ENCODE data around the gene SLC9A2.

DNA sequence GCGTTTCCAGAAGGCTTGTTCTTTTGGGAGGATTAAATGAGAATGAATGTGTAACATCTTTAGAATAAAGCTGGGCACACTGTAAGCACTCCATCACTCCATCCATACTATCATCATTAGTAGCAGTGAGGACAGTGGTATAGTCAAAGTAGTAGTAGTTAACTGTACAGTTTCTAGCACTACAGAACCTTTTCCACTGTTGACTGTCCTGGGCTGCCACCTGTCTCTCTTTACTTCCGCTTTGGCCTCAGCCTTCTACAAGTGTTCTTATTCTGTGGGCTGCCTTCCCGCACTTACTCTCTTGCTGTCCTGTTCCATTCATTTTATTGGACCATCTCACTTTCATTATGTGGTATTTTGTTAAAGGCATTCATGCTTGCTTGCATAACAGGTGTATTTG, 3.3 kb downstream of the SLC9A2 start:
- TF ChIP-seq, protein P1, sequence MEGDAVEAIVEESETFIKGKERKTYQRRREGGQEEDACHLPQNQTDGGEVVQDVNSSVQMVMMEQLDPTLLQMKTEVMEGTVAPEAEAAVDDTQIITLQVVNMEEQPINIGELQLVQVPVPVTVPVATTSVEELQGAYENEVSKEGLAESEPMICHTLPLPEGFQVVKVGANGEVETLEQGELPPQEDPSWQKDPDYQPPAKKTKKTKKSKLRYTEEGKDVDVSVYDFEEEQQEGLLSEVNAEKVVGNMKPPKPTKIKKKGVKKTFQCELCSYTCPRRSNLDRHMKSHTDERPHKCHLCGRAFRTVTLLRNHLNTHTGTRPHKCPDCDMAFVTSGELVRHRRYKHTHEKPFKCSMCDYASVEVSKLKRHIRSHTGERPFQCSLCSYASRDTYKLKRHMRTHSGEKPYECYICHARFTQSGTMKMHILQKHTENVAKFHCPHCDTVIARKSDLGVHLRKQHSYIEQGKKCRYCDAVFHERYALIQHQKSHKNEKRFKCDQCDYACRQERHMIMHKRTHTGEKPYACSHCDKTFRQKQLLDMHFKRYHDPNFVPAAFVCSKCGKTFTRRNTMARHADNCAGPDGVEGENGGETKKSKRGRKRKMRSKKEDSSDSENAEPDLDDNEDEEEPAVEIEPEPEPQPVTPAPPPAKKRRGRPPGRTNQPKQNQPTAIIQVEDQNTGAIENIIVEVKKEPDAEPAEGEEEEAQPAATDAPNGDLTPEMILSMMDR (IDR thresholded peaks at IDR 0.05; ENCODE audit: insufficient read depth, low read length) = no peak
- TF ChIP-seq GABPA (IDR thresholded peaks at IDR 0.05; ENCODE audit: low read depth) = no peak
- TF ChIP-seq, protein P2, sequence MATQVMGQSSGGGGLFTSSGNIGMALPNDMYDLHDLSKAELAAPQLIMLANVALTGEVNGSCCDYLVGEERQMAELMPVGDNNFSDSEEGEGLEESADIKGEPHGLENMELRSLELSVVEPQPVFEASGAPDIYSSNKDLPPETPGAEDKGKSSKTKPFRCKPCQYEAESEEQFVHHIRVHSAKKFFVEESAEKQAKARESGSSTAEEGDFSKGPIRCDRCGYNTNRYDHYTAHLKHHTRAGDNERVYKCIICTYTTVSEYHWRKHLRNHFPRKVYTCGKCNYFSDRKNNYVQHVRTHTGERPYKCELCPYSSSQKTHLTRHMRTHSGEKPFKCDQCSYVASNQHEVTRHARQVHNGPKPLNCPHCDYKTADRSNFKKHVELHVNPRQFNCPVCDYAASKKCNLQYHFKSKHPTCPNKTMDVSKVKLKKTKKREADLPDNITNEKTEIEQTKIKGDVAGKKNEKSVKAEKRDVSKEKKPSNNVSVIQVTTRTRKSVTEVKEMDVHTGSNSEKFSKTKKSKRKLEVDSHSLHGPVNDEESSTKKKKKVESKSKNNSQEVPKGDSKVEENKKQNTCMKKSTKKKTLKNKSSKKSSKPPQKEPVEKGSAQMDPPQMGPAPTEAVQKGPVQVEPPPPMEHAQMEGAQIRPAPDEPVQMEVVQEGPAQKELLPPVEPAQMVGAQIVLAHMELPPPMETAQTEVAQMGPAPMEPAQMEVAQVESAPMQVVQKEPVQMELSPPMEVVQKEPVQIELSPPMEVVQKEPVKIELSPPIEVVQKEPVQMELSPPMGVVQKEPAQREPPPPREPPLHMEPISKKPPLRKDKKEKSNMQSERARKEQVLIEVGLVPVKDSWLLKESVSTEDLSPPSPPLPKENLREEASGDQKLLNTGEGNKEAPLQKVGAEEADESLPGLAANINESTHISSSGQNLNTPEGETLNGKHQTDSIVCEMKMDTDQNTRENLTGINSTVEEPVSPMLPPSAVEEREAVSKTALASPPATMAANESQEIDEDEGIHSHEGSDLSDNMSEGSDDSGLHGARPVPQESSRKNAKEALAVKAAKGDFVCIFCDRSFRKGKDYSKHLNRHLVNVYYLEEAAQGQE (IDR thresholded peaks at IDR 0.05; ENCODE audit: insufficient replicate concordance, low read depth) = no peak
- no peak for TF ChIP-seq POLR2AphosphoS5 (IDR thresholded peaks at IDR 0.05; ENCODE audit: low read depth)
- TF ChIP-seq SPI1 (IDR thresholded peaks at IDR 0.05; ENCODE audit: borderline replicate concordance, low read depth) = no peak
